HepG2 (cell line): Measurements from ENCODE around the gene ARHGAP45. TPM values are rescaled to one million over a fixed set of nuclear protein-coding genes. Genes with fewer than 3 reads are reported as not detected.
A peak's percentile ranks its signal among the peaks of the same experiment; 100 is the strongest.

ENCODE experiments used
- ATAC-seq: fragments of 200-7000 bp; cut with Tn5 transposase; 3 replicates; pipeline ENCODE4 v1.9.1; 2020; ENCODE audit warnings: mild to moderate bottlenecking, moderate library complexity
- BruUV-seq: library from RNA; stranded (reverse); fragments of 400-500 nt; replicated peaks from 2 replicates; lab custom pipeline; 2021; lab: Mats Ljungman, UMichigan
- CTCF ChIA-PET: fragments of 300-600 bp; formaldehyde crosslinking; extraction: SDS; loops from one replicate; lab custom pipeline; 2021; ENCODE audit warnings: low total read pairs, inconsistent platforms, low intra/inter-chr PET ratio; lab: Yijun Ruan, JAX
- POLR2A ChIA-PET: fragments of 350-600 bp; sonication (Branson Sonifier 250); formaldehyde crosslinking; loops from one replicate; lab custom pipeline; 2020; ENCODE audit warnings: antibody characterized with exemption, inconsistent platforms; lab: Yijun Ruan, JAX
- DNase-seq: peaks from one replicate; pipeline ENCODE4 v3.0.0-alpha.2; 2015; ENCODE audit warnings: low spot score
- FAIRE-seq: peaks from 3 replicates; lab custom pipeline; 2011; peaks lifted over from hg19 to GRCh38; lab: Jason Lieb, UNC
- H2AFZ ChIP-seq: one replicate; pipeline ENCODE4 v1.6.1; 2011; ENCODE audit warnings: low read length, inconsistent platforms
- H3K27ac ChIP-seq: fragments of 300-600 bp; 3 replicates; pipeline ENCODE4 v1.8.0; 2011; ENCODE audit warnings: mixed run types, mild to moderate bottlenecking, mixed read lengths, low read length, inconsistent platforms; ENCODE audit not compliant: insufficient read depth; ENCODE audit errors: extremely low read length
- H3K27me3 ChIP-seq, 2 experiments: fragments of 200-600 bp in 1 of 2; 2 replicates in 1 of 2; 3 replicates in 1 of 2; pipeline versions ENCODE4 v1.6.0 to v1.8.0; 2011; ENCODE audit warnings: low read length in 2 of 2, mild to moderate bottlenecking in 2 of 2, moderate library complexity in 2 of 2, inconsistent platforms in 1 of 2; ENCODE audit not compliant: insufficient read depth in 2 of 2, control insufficient read depth in 1 of 2
- H3K36me3 ChIP-seq, 2 experiments: fragments of 200-600 bp in 1 of 2; replicated peaks in 1 of 2; 2 replicates in 1 of 2; 3 replicates in 1 of 2; pipeline versions ENCODE4 v1.5.1 to v1.8.0; 2011; ENCODE audit warnings: low read length in 2 of 2, inconsistent platforms in 1 of 2; ENCODE audit not compliant: insufficient read depth in 2 of 2, control insufficient read depth in 1 of 2
- H3K4me1 ChIP-seq: 2 replicates; pipeline ENCODE4 v1.5.1; 2012; ENCODE audit warnings: low read length, inconsistent platforms; ENCODE audit not compliant: insufficient read depth
- H3K4me2 ChIP-seq: 2 replicates; pipeline ENCODE4 v1.6.0; 2011; ENCODE audit warnings: low read depth, low read length, inconsistent platforms
- H3K4me3 ChIP-seq, 3 experiments: fragments of 200-600 bp in 1 of 3; sonication (generic), shearing (Covaris generic) in 1 of 3; replicated peaks in 1 of 3; 2 replicates each; pipeline ENCODE4 v1.5.1; 2011 to 2016; ENCODE audit warnings: low read length in 3 of 3, inconsistent platforms in 2 of 3, low read depth in 2 of 3, mild to moderate bottlenecking in 2 of 3, control low read depth in 1 of 3, mixed read lengths in 1 of 3; ENCODE audit not compliant: insufficient read depth in 1 of 3
- H3K79me2 ChIP-seq: one replicate; pipeline ENCODE4 v1.6.1; 2011; ENCODE audit warnings: low read length, inconsistent platforms; ENCODE audit not compliant: insufficient read depth
- H3K9ac ChIP-seq: 2 replicates; pipeline ENCODE4 v1.6.0; 2011; ENCODE audit warnings: mild to moderate bottlenecking, low read depth, low read length, inconsistent platforms; ENCODE audit not compliant: insufficient read depth
- H3K9me3 ChIP-seq: 2 replicates; pipeline ENCODE4 v1.5.1; 2012; ENCODE audit warnings: mild to moderate bottlenecking, low read length
- H4K20me1 ChIP-seq: 2 replicates; pipeline ENCODE4 v1.6.0; 2011; ENCODE audit warnings: inconsistent platforms, mild to moderate bottlenecking, low read length, moderate library complexity; ENCODE audit not compliant: insufficient read depth
- BATF2 ChIP-seq: sonication (generic); formaldehyde crosslinking; IDR thresholded peaks from 2 replicates; pipeline ENCODE4 v1.8.0; 2022; ENCODE audit warnings: mild to moderate bottlenecking, missing genetic modification reagents, moderate library complexity
- BCL3 ChIP-seq: sonication (generic); formaldehyde crosslinking; IDR thresholded peaks from 2 replicates; pipeline ENCODE4 v1.5.1; 2020; ENCODE audit warnings: mild to moderate bottlenecking, missing genetic modification reagents, moderate library complexity
- BRD4 ChIP-seq: sonication (generic); formaldehyde crosslinking; IDR thresholded peaks from 2 replicates; pipeline ENCODE4 v1.4.0; 2020; ENCODE audit warnings: missing genetic modification reagents
- GATAD1 ChIP-seq: IDR thresholded peaks from 2 replicates; pipeline ENCODE4 v1.6.1; 2016; ENCODE audit warnings: missing genetic modification reagents, missing compliant biosample characterization
- KDM3A ChIP-seq: IDR thresholded peaks from 2 replicates; pipeline ENCODE4 v1.6.1; 2018; ENCODE audit warnings: low read depth, missing compliant biosample characterization
- MTF2 ChIP-seq: sonication (generic); formaldehyde crosslinking; IDR thresholded peaks from 2 replicates; pipeline ENCODE4 v1.5.0; 2020; ENCODE audit warnings: missing genetic modification reagents, borderline replicate concordance
- MXD1 ChIP-seq: sonication (generic); formaldehyde crosslinking; IDR thresholded peaks from 2 replicates; pipeline ENCODE4 v1.4.0; 2020; ENCODE audit warnings: mild to moderate bottlenecking, missing genetic modification reagents
- NFATC3 ChIP-seq: sonication (generic); formaldehyde crosslinking; IDR thresholded peaks from 2 replicates; pipeline ENCODE4 v1.5.1; 2020; ENCODE audit warnings: mild to moderate bottlenecking, missing genetic modification reagents
- NFIC ChIP-seq: IDR thresholded peaks from 2 replicates; pipeline ENCODE4 v1.6.1; 2012; ENCODE audit warnings: mild to moderate bottlenecking, low read length, inconsistent platforms
- NONO ChIP-seq, 2 experiments: fragments of 450-650 bp in 1 of 2; sonication (generic) in 1 of 2; formaldehyde crosslinking in 1 of 2; IDR thresholded peaks in 1 of 2; conservative IDR thresholded peaks in 1 of 2; 2 replicates each; pipeline versions ENCODE4 v1.6.1 to v1.8.0; 2017 to 2022; ENCODE audit warnings: mild to moderate bottlenecking in 1 of 2, missing genetic modification reagents in 1 of 2, moderate library complexity in 1 of 2
- NR0B2 ChIP-seq: sonication (generic); formaldehyde crosslinking; IDR thresholded peaks from 2 replicates; pipeline ENCODE4 v1.4.0; 2020; ENCODE audit warnings: mild to moderate bottlenecking, missing genetic modification reagents
- PHF8 ChIP-seq: sonication (generic); formaldehyde crosslinking; IDR thresholded peaks from 2 replicates; pipeline ENCODE4 v1.5.0; 2020; ENCODE audit warnings: missing genetic modification reagents
- RNF2 ChIP-seq: fragments of 450-650 bp; conservative IDR thresholded peaks from 2 replicates; pipeline ENCODE4 v1.6.1; 2016; ENCODE audit warnings: low read depth
- RXRA ChIP-seq: sonication (generic); formaldehyde crosslinking; IDR thresholded peaks from 2 replicates; pipeline ENCODE4 v1.5.1; 2020; ENCODE audit warnings: missing genetic modification reagents
- TFAP4 ChIP-seq: sonication (generic); IDR thresholded peaks from 2 replicates; pipeline ENCODE4 v1.6.1; 2016; ENCODE audit warnings: low read depth, borderline replicate concordance
- ZNF180 ChIP-seq: sonication (generic); formaldehyde crosslinking; IDR thresholded peaks from 2 replicates; pipeline ENCODE4 v1.4.0; 2020; ENCODE audit warnings: low read depth, missing genetic modification reagents, borderline replicate concordance
- ZNF234 ChIP-seq: sonication (generic); formaldehyde crosslinking; conservative IDR thresholded peaks from 2 replicates; pipeline ENCODE4 v1.5.1; 2020; ENCODE audit warnings: mild to moderate bottlenecking, missing genetic modification reagents
- ZNF235 ChIP-seq: sonication (generic); formaldehyde crosslinking; IDR thresholded peaks from 2 replicates; pipeline ENCODE4 v1.8.1; 2023; ENCODE audit warnings: mild to moderate bottlenecking, missing genetic modification reagents, borderline replicate concordance
- ZNF256 ChIP-seq: sonication (generic); formaldehyde crosslinking; conservative IDR thresholded peaks from 2 replicates; pipeline ENCODE4 v1.4.0; 2020; ENCODE audit warnings: missing genetic modification reagents
- ZNF275 ChIP-seq: sonication (generic); formaldehyde crosslinking; IDR thresholded peaks from 2 replicates; pipeline ENCODE4 v1.8.0; 2022; ENCODE audit warnings: missing genetic modification reagents, mild to moderate bottlenecking, inconsistent platforms, borderline replicate concordance
- ZNF547 ChIP-seq: sonication (generic); formaldehyde crosslinking; IDR thresholded peaks from 2 replicates; pipeline ENCODE4 v1.5.1; 2020; ENCODE audit warnings: mild to moderate bottlenecking, missing genetic modification reagents
- WGBS: methylation state at CpG from one replicate; pipeline ENCODE4 v1.1.6; 2017; ENCODE audit warnings: low lambda C conversion rate; 5-methylcytosine and 5-hydroxymethylcytosine counted together
- in situ Hi-C: cut with HindIII; loops from 2 replicates; pipeline ENCODE4 v1.10.0; 2017; ENCODE audit warnings: low pct_unique_long_range_greater_than_20kb; ENCODE audit not compliant: extremely low pct_ligation_motif_present
- intact Hi-C: fragments of 100-400 bp; cut with micrococcal nuclease; formaldehyde crosslinking; loops from one replicate; pipeline ENCODE4 v1.10.0; 2022; ENCODE audit not compliant: unreplicated experiment
- polyA plus RNA-seq, 8 experiments: library from polyadenylated mRNA; depleted of rRNA in 3 of 8; stranded (reverse) in 7 of 8; unstranded in 1 of 8; fragments of >200 nt; fragmentation: Illumina TruSeq in 4 of 8; extraction: Trizol in 4 of 8; gene quantifications; 2 replicates each; pipeline versions ENCODE4 v1.2.1 to v1.2.3, GENCODE V29; 2011 to 2016; ENCODE audit warnings: low read depth in 4 of 8, missing spikeins in 1 of 8, mixed read lengths in 1 of 8; ENCODE audit not compliant: insufficient read depth in 1 of 8
- total RNA-seq, 5 experiments: library from RNA; depleted of rRNA; stranded (reverse); fragments of >200 nt; fragmentation: Illumina TruSeq; extraction: Trizol; gene quantifications; 2 replicates each; pipeline ENCODE4 v1.2.3, GENCODE V29; 2016; ENCODE audit warnings: low read depth in 1 of 5

ARHGAP45 gene
- total and polyA plus RNA-seq, 2 of the 13 experiments (the other 11 are each of a cell fraction or from before 2014, with no cell fraction given) = 0.84 to 32.0 TPM

GRCh38 chr19:1093330-1093729 lies 26.4 kb downstream of the ARHGAP45 start:
- peak overlapping the region; percentile 57 for H3K27ac ChIP-seq
- TF ChIP-seq PHF8 (CRISPR knock-in tag) (peak; percentile 5; the same call in 1 of the 2 replicates), NR0B2 (0 out of 2 replicates have a peak, but pooled peaks have one; percentile 19), NONO (IDR thresholded peaks at IDR 0.05) (no peak), NONO (CRISPR knock-in tag; conservative IDR thresholded peaks at IDR 0.05) (0 out of 2 replicates have a peak, but pooled peaks have one; percentile 16), BRD4 (CRISPR knock-in tag) (no peak), MTF2 (CRISPR knock-in tag) (no peak), ZNF234 (no peak), NFATC3 (no peak), RNF2 (no peak), MXD1 (CRISPR knock-in tag) (peak; percentile 38; the same call in 1 of the 2 replicates), BCL3 (CRISPR knock-in tag) (no peak), TFAP4 (no peak), ZNF256 (CRISPR knock-in tag) (no peak), RXRA (CRISPR knock-in tag) (no peak), ZNF547 (CRISPR knock-in tag) (no peak), BATF2 (CRISPR knock-in tag) (no peak), ZNF275 (CRISPR knock-in tag) (no peak), KDM3A (CRISPR knock-in tag) (no peak), NFIC (no peak), ZNF235 (CRISPR knock-in tag) (0 out of 2 replicates have a peak, but pooled peaks have one; percentile 28), ZNF180 (no peak), GATAD1 (CRISPR knock-in tag) (no peak)

More at GRCh38 chr19:1093330-1093729, 26.4 kb downstream of the ARHGAP45 start:
- POLR2A ChIA-PET = interaction anchor here (0.7 to 2.6 kb wide), 9 partner anchors 8 to 67 kb away, joined by 3 to 9 read pairs (median 4); partner anchors contain the start of gene CNN2
- DNase-seq (no peak), ATAC-seq (no peak), FAIRE-seq (no peak)
- in situ Hi-C loops = no loop called here
- peaks cover 16% of the 10 kb centered on the region for H4K20me1 ChIP-seq
- peak overlapping the region; percentile 89 for H3K4me2 ChIP-seq
- H3K27me3 ChIP-seq = no peaks in the 10 kb centered on the region; a peak in 1 of 5 replicates
- H3K4me3 ChIP-seq = peak overlapping the region; percentile 91 to 99 (median 97)
- intact Hi-C loops = no loop called here
- H3K36me3 ChIP-seq = peaks cover 12 to 32% of the 10 kb centered on the region in 2 experiments
- CTCF ChIA-PET = no interaction called here
- no peak overlapping the region for H2AFZ ChIP-seq
- WGBS = 85% methylated on average over 15 of the region's 15 CpGs
- no peaks in the 10 kb centered on the region for H3K9me3 ChIP-seq
- peaks cover 30% of the 10 kb centered on the region for H3K79me2 ChIP-seq
- peaks cover 37% of the 10 kb centered on the region for H3K4me1 ChIP-seq
- BruUV-seq = no TSS peak
- peak overlapping the region; percentile 92 for H3K9ac ChIP-seq
